Endothelial cell of umbilical vein (primary cell): ENCODE measurements around the gene FRRS1.

Experiments
- EZH2 ChIP-seq: IDR thresholded peaks from 2 replicates; pipeline ENCODE4 v1.6.1; 2012; ENCODE audit warnings: borderline replicate concordance, low read depth, mild to moderate bottlenecking, moderate library complexity, low read length, inconsistent platforms; ENCODE audit not compliant: severe bottlenecking
- GATA2 ChIP-seq: IDR thresholded peaks from 2 replicates; pipeline ENCODE4 v1.7.0; 2011; ENCODE audit warnings: low read depth, mild to moderate bottlenecking, moderate library complexity, mixed read lengths, low read length; ENCODE audit not compliant: insufficient read length, insufficient read depth
- JUN ChIP-seq: IDR thresholded peaks from 2 replicates; pipeline ENCODE4 v1.6.1; 2011; ENCODE audit warnings: borderline replicate concordance, low read depth; ENCODE audit not compliant: insufficient read length, insufficient read depth
- POLR2A ChIP-seq: IDR thresholded peaks from 2 replicates; pipeline ENCODE4 v1.6.1; 2012; ENCODE audit warnings: low read depth, mild to moderate bottlenecking, control low read depth, low read length
- POLR2AphosphoS5 ChIP-seq: IDR thresholded peaks from 2 replicates; pipeline ENCODE4 v1.6.1; 2012; ENCODE audit warnings: low read depth, mild to moderate bottlenecking, control low read depth, low read length, moderate library complexity; ENCODE audit not compliant: insufficient read depth
- TF ChIP-seq, protein P1 (sequence below), 2 donors: IDR thresholded peaks; 1 replicate in 1 of 2; 2 replicates in 1 of 2; pipeline ENCODE4 v1.5.1; 2011; ENCODE audit warnings: low read length in 2 of 2, mild to moderate bottlenecking in 2 of 2, moderate library complexity in 2 of 2, control low read depth in 1 of 2, inconsistent platforms in 1 of 2, low read depth in 1 of 2; ENCODE audit not compliant: insufficient read depth in 1 of 2; ENCODE audit errors: extremely low read depth in 1 of 2

DNA sequence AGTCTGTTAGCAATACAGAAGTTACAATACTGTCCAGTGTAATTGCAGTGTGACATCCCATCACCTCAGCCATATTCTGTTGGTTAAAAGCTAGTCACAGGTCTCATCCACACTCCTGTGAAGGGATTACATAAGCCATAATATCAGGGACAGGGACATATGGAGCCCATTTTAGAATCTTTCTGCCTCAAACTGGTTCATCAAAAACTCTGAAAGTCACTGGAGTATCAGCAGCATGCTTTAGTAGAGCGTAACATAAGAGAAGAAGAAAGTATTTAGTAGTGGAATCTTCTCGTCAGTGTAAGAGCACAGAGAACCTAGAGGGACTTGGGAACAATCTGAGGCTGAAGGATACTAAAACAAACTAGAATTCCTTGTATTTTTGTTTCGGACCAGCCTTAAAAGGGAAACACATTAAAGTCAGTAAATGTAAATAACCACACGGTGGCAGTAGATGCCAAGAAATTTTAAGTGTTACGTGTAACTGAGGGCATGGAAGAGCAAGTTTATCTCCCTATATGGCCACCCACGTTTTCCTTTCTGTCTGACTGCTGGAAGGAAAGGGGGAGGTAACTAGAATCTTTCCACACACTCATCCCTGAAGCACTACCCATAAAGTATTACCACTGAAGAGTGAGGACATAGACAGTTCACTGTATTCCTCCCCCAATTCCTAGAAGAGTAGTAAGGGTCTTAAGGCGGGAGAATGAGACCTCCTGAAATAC, 42.1 kb upstream of the FRRS1 start:
- no peak for TF ChIP-seq EZH2
- TF ChIP-seq POLR2A: no peak
- TF ChIP-seq, protein P1, sequence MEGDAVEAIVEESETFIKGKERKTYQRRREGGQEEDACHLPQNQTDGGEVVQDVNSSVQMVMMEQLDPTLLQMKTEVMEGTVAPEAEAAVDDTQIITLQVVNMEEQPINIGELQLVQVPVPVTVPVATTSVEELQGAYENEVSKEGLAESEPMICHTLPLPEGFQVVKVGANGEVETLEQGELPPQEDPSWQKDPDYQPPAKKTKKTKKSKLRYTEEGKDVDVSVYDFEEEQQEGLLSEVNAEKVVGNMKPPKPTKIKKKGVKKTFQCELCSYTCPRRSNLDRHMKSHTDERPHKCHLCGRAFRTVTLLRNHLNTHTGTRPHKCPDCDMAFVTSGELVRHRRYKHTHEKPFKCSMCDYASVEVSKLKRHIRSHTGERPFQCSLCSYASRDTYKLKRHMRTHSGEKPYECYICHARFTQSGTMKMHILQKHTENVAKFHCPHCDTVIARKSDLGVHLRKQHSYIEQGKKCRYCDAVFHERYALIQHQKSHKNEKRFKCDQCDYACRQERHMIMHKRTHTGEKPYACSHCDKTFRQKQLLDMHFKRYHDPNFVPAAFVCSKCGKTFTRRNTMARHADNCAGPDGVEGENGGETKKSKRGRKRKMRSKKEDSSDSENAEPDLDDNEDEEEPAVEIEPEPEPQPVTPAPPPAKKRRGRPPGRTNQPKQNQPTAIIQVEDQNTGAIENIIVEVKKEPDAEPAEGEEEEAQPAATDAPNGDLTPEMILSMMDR (IDR thresholded peaks at IDR 0.05; ENCODE audit: extremely low read depth in 1 of 2, insufficient read depth in 1 of 2, low read depth in 1 of 2, low read length in 2 of 2): peak; percentile 23 to 41
- no peak for TF ChIP-seq POLR2AphosphoS5
- TF ChIP-seq GATA2: no peak
- TF ChIP-seq JUN: no peak
